Esophagus muscularis mucosa (tissue), 4 donors: ENCODE results near the gene PHLDA2.

Source experiments
- EP300 ChIP-seq: sonication (generic); formaldehyde crosslinking; IDR thresholded peaks from one replicate; pipeline ENCODE4 v1.6.1; 2017; ENCODE audit warnings: antibody characterized with exemption
- POLR2A ChIP-seq: fragments of 450-650 bp; IDR thresholded peaks from one replicate; pipeline ENCODE4 v1.6.1; 2017; ENCODE audit warnings: antibody characterized with exemption, moderate library complexity, mild to moderate bottlenecking, low read depth
- POLR2AphosphoS5 ChIP-seq, 2 donors: sonication (generic); formaldehyde crosslinking; IDR thresholded peaks; one replicate each; pipeline ENCODE4 v1.6.1; 2017; ENCODE audit warnings: antibody characterized with exemption in 2 of 2
- TF ChIP-seq, protein P1 (sequence below), 3 experiments: fragments of 200-600 bp in 2 of 3; fragments of 450-650 bp in 1 of 3; sonication (generic) in 2 of 3; IDR thresholded peaks; one replicate each; pipeline ENCODE4 v1.5.1; 2017 to 2019; ENCODE audit warnings: antibody characterized with exemption in 3 of 3, mild to moderate bottlenecking in 2 of 3, moderate library complexity in 1 of 3

GRCh38 chr11:2927121-2927800 lies 2.0 kb downstream of the PHLDA2 start:
- TF ChIP-seq, protein P1, sequence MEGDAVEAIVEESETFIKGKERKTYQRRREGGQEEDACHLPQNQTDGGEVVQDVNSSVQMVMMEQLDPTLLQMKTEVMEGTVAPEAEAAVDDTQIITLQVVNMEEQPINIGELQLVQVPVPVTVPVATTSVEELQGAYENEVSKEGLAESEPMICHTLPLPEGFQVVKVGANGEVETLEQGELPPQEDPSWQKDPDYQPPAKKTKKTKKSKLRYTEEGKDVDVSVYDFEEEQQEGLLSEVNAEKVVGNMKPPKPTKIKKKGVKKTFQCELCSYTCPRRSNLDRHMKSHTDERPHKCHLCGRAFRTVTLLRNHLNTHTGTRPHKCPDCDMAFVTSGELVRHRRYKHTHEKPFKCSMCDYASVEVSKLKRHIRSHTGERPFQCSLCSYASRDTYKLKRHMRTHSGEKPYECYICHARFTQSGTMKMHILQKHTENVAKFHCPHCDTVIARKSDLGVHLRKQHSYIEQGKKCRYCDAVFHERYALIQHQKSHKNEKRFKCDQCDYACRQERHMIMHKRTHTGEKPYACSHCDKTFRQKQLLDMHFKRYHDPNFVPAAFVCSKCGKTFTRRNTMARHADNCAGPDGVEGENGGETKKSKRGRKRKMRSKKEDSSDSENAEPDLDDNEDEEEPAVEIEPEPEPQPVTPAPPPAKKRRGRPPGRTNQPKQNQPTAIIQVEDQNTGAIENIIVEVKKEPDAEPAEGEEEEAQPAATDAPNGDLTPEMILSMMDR (IDR thresholded peaks at IDR 0.05): no peak
- TF ChIP-seq POLR2A: no peak
- TF ChIP-seq EP300: no peak
- no peak for TF ChIP-seq POLR2AphosphoS5 (IDR thresholded peaks at IDR 0.05)
